Kidney epithelial cell (primary cell): ENCODE data around the gene ASIC1. TPM values are rescaled to one million over a fixed set of nuclear protein-coding genes. Genes with fewer than 3 reads are reported as not detected.

Experiments used
- DNase-seq: peaks from one replicate; pipeline ENCODE4 v3.0.0-alpha.2; 2010; ENCODE audit warnings: low read depth
- H3K27me3 ChIP-seq: 2 replicates; pipeline ENCODE4 v1.6.0; 2011; ENCODE audit warnings: low read length; ENCODE audit not compliant: control insufficient read depth, insufficient read depth
- H3K36me3 ChIP-seq: 2 replicates; pipeline ENCODE4 v1.5.1; 2011; ENCODE audit warnings: low read length; ENCODE audit not compliant: control insufficient read depth, insufficient read depth
- H3K4me3 ChIP-seq: 2 replicates; pipeline ENCODE4 v1.5.1; 2011; ENCODE audit warnings: low read depth, mild to moderate bottlenecking, control low read depth, low read length
- total RNA-seq: library from RNA; depleted of rRNA; stranded (reverse); fragments of >200 nt; gene quantifications from 2 replicates; pipeline ENCODE4 v1.2.3, GENCODE V29; 2015
- TF ChIP-seq, protein P1 (sequence below): IDR thresholded peaks from 2 replicates; pipeline ENCODE4 v1.5.1; 2011; ENCODE audit warnings: mild to moderate bottlenecking, moderate library complexity, low read length, control low read depth, inconsistent platforms; ENCODE audit not compliant: insufficient read depth, poor library complexity, severe bottlenecking

ASIC1 gene
- total RNA-seq, 1 donor from 2014 or later = 0.75 TPM

DNA sequence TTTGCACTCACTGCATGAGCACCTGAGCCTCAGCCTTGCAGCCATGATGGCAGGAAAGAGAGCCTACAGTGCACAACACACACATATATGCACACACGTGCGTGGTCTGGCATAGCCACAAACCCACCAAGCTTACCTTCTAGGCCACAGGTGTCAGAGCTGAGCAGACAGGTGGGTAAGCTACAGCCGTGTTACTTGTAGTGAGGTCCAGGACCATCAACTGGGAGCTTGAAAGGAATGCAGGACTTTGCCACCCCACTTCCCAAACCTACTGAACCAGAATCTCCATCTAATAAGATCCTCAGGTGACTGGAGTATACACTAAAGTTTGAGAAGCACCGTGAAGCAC is 2.7 kb downstream of the ASIC1 start:
- Histone ChIP-seq H3K36me3 (no peaks in the 10 kb centered on the region), H3K4me3 (no peak overlapping the region), H3K27me3 (peaks cover 12% of the 10 kb centered on the region)
- TF ChIP-seq, protein P1, sequence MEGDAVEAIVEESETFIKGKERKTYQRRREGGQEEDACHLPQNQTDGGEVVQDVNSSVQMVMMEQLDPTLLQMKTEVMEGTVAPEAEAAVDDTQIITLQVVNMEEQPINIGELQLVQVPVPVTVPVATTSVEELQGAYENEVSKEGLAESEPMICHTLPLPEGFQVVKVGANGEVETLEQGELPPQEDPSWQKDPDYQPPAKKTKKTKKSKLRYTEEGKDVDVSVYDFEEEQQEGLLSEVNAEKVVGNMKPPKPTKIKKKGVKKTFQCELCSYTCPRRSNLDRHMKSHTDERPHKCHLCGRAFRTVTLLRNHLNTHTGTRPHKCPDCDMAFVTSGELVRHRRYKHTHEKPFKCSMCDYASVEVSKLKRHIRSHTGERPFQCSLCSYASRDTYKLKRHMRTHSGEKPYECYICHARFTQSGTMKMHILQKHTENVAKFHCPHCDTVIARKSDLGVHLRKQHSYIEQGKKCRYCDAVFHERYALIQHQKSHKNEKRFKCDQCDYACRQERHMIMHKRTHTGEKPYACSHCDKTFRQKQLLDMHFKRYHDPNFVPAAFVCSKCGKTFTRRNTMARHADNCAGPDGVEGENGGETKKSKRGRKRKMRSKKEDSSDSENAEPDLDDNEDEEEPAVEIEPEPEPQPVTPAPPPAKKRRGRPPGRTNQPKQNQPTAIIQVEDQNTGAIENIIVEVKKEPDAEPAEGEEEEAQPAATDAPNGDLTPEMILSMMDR = no peak
- DNase-seq = no peak

DNA sequence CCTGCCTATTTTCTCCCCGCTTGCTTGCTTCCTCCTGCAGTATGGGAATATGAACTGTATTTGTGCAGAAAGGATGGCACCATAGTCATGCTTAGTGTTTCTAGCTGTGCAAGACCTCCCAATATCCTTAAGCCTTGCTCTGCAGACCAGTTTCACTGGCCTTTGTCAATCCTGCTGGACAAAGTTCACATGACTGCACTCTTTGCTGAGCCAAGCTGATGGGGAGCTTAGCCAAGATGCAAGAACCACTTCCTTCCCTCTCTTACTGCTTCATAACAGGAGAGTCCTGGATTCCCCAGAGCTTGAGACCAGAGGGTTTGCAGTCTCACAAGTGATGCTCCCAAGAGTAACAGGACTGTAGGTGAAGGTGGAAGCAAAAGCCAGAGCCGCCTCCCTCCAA is 3.8 kb downstream of the ASIC1 start:
- TF ChIP-seq, protein P1 = no peak
- DNase-seq = no peak
- H3K27me3 ChIP-seq = peaks cover 11% of the 10 kb centered on the region
- no peak overlapping the region for H3K4me3 ChIP-seq
- no peaks in the 10 kb centered on the region for H3K36me3 ChIP-seq

- Histone ChIP-seq H3K36me3 (no peaks in the 10 kb centered on the region), H3K27me3 (peaks cover 2% of the 10 kb centered on the region), H3K4me3 (no peak overlapping the region)
- TF ChIP-seq, protein P1 = no peak
- DNase-seq = no peak
Measured at GRCh38 chr12:50061946-50062686, 4.7 kb downstream of the ASIC1 start.

- H3K27me3 ChIP-seq = no peaks in the 10 kb centered on the region
- no peaks in the 10 kb centered on the region for H3K36me3 ChIP-seq
- no peak for DNase-seq
- no peak overlapping the region for H3K4me3 ChIP-seq
- TF ChIP-seq, protein P1 = no peak
Measured at GRCh38 chr12:50062728-50063460, 5.5 kb downstream of the ASIC1 start.

DNA sequence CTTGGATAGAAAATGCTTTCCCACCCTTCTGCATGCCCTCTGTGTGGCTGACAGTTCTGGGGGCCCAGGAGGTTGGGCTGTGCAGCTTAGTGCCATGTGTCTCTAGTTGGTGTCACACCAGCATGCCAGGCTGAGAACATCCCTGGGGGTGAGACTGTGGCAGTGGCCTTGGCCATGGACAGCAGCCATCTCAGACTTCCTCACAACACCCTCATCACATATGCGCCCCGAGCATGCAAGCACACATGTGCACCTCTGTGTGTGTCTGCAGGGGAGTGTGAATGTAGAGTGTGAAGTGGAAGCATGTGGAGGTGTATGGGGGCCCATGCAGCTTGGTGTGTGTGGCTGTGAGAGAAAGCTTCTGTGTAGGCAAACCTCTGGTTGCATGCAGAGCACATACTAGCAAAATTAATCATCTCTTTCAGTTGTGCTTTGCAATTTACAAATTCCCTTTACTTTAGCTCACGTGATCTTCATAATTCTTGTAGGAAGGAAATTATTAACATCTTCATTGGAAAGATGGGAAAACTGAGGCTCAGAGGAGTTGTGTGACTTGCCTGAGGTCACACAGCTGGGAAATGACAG is 8.4 kb downstream of the ASIC1 start:
- no peak for DNase-seq
- Histone ChIP-seq H3K36me3 (no peaks in the 10 kb centered on the region), H3K27me3 (no peaks in the 10 kb centered on the region), H3K4me3 (no peak overlapping the region)
- TF ChIP-seq, protein P1 = no peak
